ENCODE results near the gene TRIM28.
A peak's percentile ranks its signal among the peaks of the same experiment; 100 is the strongest.

Gene TRIM28

DNA sequence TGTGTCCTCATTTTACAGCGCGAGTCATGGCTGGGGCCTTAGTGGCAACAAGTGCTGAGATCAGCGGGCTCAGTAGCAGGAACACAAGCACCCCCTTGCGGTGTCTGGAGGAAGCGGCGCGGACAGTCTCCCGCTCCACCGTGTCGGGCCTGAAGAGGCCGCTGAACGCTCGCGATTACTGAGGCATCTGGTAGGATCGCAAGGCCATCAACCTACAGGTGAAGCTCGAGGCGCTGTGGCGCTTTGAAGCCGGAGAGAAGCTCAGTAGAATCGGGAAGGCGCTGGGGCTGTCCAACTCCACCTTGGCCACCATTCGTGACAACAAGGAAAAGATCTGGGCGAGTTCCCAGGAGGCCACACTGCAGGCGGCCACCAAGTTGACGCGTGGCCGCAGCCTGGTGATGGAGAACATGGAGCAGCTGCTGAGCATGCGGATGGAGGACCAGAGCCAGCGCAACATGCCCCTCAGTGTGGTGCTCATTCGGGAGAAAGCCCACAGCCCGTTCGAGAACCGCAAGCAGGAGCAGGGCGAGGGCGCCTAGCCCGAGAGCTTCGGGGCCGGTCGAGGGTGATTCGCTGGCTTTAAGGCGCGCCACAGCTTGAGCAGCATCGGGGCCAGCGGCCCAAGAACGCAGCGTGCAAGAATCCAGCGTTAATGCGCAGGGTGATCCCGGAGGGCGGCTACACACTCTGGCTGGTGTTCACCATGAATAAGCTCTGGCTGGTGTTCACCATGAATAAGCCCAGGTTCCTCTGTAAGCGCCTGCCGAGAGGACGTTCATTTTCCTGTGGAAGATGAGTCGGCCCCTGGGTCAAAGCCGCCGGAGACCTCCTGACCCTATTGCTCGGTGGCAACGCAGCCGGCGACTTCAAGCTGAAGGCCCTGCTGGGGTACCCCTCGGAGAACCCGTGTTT is 37.6 kb downstream of the TRIM28 start:
- DNase-seq, result peak; percentile 96

DNA sequence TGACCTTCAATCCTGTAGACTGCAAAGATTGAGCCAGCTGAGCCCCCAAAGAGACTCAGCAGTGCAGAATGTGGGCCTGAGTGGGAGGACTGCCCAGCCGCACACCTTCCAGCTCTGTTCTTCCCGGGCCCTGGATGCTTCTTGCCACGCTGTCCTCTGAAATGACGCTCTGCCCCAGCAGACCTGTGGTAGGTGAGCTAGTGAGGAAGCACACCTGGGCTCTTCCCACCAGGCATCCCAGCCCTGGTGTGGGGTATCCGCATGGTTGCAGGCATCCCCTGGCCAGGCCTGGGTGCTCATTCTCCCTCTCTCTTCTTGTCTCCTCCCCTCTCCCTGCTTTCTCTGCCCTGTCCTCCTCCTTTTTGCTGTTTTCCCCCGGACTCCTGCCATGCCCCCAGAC is 39.1 kb downstream of the TRIM28 start:
- no peak for DNase-seq

DNA sequence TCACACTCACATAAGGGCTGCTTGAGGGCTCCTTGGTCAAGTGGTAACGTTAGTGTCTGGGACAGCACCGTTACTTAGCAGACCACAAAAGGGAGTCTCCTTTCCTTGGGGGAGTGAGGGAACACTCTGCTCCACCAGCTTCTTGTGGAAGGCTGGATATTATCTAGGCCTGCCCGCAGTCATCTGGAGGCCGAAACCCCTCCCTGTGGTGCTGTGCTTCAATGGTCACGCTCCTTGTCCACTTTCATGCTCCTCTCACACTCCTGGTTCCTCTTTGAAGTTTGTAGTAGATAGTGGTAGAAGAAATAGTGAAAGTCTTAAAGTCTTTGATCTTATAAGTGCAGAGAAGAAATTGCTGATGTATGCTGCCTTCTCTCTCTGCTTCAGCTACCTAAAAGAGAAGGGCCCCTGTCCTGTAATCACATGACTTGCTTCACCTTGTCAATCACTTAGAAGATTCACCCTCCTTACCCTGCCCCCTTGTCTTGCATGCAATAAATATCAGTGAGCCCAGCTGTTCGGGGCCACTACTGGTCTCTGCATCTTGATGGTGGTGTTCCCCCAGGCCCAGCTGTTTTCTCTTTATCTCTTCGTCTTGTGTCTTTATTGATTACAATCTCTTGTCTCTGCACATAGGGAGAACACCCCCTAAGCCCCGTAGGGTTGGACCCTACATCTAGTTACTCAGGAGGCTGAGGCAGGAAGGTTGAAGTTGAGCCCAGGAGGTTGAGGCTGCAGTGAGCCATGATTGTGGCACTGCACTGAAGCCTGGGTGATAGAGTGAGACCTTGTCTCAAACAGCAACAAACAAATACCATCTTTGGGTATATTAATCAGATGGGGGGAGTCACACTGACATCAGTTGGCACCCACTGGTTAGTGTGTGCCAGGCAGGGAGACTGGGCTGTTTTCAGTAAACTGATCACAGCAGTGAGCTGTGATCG is 40.9 kb downstream of the TRIM28 start:
- no peak for DNase-seq

DNA sequence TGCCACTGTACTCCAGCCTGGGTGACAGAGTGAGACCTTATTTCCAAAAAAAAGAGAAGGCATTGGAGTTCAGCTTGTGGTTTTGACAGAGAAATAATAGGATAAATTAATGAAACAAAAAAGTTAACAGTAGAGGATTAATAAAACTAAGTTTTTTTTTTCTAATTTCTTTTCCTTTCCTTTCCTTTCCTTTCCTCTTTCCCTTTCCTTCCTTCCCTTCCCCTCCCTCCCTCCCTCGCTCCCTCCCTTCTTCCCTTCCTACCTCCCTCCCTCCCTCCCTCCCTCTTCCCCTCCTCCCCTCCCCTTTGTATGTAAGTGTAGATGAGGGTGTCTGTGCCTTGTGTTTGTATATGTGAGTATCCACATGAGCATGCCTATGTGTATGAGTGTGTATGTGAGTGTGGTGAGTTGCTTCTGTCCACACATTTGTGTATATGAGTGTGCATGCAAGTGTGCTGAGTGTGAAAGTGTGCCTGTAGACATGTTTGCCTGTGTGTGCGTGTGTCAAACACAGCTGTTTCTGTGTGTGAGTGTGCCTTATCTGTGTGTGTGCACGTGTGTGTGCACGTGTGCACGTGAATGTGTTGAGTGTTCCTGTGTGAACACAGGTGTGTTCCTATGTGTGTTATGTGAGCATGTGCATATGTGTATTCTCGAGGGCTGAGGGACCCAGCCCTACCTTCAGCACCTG is 41.7 kb downstream of the TRIM28 start:
- DNase-seq, result no peak

DNA sequence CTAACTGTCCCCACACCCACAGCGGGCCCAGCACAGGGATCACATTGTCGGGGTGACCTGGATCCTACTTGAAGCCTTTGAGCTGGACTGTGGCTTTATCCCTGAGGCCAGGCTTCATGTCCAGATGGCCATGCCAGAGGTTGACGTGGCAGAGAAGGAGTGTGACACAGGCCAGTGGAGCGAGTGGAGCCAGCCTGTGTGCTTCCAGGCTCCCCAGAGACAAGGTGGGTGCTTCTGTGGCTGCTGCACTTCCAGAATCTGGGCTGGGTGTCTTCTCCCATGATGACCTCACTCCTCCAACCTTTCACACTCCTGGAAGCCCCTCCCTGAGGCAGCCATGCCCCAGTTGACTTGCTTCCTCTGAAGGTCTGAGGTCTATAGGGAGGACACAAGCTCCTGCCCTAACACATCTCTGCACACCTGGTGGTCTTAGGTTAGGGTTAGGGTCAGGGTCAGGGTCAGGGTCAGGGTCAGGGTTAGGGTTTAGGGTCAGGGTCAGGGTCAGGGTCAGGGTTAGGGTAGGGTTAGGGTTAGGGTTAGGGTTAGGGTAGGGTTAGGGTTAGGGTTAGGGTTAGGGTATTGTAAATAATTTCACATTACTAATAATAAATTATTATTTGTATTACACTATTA is 42.4 kb downstream of the TRIM28 start:
- no peak for DNase-seq
